ENCODE results near the gene MSX2.

The MSX2 gene

DNA sequence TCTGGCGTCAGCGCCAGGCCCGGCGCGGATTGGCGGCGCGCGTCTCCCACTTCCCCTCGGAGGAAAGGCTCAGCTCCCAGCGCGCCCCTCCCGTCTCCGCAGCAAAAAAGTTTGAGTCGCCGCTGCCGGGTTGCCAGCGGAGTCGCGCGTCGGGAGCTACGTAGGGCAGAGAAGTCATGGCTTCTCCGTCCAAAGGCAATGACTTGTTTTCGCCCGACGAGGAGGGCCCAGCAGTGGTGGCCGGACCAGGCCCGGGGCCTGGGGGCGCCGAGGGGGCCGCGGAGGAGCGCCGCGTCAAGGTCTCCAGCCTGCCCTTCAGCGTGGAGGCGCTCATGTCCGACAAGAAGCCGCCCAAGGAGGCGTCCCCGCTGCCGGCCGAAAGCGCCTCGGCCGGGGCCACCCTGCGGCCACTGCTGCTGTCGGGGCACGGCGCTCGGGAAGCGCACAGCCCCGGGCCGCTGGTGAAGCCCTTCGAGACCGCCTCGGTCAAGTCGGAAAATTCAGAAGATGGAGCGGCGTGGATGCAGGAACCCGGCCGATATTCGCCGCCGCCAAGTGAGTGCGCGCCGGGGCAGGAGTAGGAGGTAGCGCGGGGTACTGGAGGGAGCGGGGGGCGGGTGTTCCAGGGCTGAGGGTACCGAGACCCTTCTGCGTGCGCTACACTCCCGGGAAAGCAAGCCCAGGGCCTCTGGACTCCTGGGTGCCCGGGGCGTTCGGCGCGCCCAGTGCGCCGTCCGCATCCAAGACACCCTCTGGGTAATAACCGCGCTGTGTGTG is at the start of gene MSX2:
Gene MSX2 (plus strand): TSS at position 99 of the 777 bp plus-strand sequence. CDS start 78 bp downstream, at position 177.
- DNase-seq (ENCODE audit: low read depth) = no peak

DNA sequence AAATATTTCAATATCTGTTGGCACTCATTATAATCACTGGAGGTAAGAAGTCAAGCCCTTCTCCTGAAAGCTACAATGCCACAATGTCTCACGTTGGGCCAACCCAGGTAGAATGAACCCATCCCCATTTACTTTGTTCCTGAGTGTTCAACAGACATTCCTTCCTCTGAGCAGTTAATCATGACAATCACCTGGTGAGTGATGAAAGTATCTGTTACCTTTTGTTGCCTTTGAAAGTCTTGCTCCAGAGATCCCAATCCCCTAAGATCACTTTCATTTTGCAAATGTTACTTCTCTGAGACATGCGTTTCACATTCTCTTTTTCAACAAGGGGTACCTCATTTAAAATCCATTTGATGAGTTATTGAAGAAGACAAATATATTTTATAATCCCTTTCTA is 49.3 kb upstream of the MSX2 start:
- no peak for DNase-seq (ENCODE audit: low read depth)

DNA sequence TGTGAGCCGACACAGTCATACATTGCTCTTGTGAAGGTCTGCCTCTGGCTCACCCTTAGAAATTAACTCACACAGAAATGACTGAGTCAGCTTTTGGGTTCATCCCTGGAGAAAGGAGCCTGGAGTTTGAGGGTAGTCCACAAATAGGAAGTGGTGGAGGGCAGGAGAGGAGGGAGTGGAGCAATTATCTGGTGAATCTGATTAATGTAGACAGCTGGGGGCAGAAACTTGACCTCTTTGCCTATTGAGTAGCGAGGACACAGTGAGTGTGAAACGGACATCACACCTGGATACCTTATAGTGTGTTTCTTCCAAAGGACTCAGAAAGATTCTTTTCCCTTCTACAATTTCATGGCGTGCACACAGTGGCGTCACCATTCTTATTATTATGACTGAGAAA is 48.5 kb upstream of the MSX2 start:
- no peak for DNase-seq (ENCODE audit: low read depth)

DNA sequence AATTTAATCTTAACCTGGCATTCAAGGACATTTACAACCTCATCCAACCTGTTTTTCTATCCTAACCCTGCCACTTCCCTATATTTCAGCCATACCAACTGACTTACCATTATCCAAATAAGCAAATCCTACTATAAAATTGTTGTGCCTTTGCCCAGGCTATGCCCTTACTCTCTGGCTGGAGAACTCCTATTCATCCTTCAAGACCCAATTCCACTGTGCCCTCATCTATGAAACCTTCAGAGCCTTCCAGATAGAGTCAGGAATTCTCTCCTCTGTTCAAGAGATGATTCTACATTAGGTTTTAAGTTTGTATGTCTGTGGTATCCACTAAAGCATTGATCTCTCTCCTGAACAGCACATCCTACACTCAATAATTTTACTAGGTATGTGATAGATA is 46.3 kb upstream of the MSX2 start:
- DNase-seq (ENCODE audit: low read depth) = no peak

DNA sequence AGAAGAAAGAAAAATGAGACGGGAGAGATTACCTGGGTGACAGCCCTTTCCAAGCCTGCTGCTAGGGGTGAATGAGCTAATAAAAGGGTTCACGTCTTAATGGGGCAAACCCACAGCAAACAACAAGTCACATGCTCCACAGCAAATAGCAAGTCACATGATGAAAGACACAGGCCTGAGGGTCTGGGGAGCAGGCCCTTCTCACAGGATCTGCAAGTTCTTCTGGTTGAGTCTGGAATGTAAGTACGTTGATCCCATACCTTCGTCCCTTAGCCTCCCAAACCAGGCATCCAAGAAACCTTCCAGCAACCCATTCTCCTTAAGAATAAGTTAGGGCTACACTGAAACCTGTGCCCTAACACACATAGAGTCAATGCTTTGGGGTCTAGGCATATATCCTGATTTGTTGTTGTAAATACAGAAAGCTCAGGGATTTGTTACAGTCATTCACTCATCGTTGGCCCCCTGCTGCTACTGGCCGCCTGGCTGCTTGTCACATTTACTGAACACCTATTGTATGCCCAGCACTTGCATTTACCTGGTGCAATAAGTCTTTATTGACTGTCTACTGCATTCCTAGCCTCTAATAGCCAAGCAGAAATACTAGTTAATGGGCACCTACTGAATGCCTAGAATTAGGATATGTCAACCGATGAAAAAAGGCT is 43.3 kb upstream of the MSX2 start:
- DNase-seq (ENCODE audit: low read depth) = no peak

DNA sequence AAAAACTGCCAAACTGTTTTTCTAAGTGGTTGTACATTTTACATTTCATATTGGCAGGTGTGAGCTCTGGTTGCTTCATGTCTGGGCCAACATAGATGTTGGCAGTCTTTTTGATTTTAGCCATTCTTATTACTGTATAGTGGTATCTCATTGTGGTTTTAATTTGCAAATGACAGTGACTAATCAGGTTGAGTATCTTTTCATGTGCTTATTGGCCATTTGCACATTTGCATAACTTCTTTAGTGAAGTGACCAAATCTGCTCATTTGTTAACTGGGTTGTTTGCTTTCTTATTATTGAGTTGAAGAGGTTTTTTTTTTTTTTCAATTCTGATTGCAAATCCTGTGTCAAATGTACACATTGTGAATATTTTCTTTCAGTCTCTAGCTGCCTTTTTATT is 36.9 kb upstream of the MSX2 start:
- no peak for DNase-seq (ENCODE audit: low read depth)

DNA sequence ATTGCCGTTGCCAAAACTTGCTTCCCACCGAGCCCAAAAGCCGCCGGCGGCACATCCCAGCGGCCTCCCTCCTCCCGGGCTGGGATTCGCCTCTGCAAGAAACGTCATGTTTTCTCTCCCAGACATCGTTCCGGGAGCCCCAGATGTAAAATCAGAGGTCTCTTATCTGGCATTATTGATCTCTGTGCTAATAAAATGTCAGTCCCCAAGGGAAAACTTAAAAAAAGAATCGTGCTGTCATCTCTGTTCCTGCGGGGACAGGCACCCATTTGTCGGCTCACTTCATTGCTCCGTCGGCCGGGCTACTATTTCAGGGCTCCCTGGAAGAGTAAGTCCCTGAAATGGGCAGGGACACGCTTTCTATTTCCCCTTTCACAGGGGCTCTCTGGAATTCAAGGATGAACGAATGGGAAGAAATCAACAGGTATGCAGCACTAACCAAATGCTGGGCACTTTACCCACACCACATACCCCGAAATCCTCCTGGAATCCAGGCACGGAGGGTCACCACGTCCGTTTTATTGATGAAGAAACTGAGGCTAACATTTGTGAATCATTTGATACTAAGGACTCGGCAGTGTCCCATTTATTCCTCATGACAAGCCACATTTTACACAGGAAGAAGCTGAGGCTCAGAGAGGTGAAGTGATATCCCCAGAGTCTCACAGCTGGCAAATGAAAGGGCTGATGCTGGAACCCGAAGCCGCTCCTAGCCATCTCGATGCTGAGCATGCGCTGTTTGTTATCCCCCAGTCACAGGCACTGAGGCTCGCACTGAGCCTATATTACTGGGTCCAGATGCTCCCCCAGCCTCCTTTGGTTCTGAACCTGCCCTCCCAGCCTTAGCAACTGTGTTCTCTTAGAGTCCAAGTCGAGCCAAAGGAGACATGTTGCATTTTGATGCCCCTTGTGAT is 35.7 kb upstream of the MSX2 start:
- no peak for DNase-seq (ENCODE audit: low read depth)

DNA sequence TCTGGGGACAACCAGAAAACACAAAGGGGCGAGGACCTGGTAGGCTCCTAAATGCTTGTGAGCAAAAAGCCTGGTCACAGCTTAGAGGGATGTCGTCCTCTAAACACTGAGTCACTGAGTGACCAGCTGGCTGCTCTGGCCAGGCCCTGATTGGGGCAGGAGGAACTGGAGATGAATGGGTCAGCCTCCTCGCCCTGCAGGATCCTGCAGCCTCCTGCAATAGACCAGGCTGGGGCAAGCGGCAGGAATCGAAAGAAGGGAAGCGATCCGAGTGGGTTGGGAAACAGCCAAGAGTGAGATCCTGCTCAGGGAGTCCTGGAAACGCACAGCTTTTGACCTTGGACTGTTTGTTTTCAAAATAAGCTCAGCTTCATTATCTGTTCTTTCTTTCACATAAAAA is 34.1 kb upstream of the MSX2 start:
- no peak for DNase-seq (ENCODE audit: low read depth)

DNA sequence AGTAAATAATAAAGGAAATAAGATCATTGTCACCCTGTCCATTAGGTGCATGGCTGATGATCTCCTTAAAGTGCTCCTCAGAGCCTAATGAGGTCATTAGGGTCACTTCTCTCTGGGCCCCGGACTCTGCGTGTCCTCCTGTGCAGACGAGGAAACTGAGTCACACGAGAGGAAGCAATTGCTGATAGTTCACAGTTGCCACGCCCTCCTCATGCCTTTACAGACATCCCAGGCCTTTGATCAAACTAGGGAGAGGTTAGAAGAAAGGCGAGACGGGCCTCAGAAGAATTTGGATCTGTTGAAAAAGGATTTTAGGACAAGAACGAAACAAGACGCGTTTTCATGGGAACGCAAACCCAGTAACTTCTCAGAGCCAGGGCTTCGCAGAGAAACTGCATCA is 32.0 kb upstream of the MSX2 start:
- DNase-seq (ENCODE audit: low read depth) = no peak

DNA sequence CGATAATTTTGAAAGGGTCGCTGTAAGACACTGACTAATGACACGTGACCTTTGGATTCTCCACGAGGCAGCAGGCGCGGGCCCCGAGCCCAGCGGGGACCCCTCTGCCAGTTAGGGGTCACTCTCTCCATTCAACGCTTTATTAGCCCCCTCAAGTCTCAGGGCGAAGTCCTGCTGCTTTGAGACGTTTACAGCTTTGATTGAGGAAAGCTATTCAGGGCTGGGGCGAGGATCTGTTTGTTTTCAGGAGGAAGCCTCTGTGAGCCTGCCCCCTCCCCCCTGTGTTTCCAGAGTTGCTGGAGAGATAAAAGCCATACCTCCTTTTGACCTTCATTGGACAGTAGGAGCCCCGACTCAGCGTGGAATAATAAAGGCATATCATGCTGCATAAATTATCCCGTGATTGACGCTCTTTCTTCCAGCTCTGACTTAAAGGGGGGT is 31.4 kb upstream of the MSX2 start:
- DNase-seq (ENCODE audit: low read depth) = no peak

DNA sequence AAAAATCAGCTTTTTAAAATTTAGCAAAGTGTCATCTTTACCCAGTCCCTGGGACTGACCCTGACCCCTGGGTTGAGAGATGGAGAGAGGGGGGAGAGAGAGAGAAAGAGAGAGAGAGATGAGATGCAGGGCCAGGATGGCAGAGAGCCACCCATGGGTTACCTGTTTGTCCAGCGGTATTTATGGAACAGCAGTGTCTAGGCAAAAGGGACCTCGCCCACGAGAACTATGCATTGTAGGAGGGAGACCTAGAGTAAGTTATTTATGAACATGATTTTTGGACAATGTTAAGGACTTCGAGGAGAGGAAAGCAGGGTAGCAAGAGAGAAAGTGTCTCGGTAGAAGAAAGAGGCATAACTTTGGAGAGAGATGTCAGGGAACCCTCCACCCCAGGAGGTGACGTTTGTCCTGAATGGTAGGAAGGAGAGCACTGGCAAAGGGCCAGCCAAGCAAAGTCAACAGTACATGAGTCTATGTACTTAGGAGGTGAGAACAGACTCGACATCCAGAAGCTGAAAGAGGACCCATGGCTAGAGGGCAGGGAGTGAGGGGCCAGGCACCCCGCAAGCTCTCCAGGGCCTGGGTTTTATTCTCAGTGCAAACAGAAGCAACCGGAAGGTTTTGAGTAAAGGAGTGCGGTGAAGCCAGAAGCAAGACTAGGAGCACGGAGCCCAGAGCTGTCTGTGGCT is 30.5 kb upstream of the MSX2 start:
- DNase-seq (ENCODE audit: low read depth) = no peak

DNA sequence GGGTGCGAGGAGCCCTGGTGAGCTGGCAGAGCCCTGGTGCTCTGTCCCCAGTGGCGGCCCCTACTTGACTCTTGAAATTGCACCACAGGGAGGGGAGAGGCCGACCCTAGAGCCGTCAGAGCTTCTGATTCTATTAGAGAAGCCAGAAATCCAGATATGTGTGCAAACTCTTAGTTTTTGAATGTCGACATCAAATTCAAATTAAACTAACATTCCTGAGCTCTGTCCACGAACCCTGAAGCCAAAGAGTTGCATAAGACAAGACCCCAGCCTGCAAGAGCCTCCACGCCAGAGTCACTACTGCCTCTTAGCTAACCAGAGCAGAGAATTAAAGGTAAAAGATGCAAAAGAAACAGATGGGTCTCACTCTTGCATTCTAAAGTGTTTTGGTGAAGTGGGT is 29.8 kb upstream of the MSX2 start:
- no peak for DNase-seq (ENCODE audit: low read depth)

DNA sequence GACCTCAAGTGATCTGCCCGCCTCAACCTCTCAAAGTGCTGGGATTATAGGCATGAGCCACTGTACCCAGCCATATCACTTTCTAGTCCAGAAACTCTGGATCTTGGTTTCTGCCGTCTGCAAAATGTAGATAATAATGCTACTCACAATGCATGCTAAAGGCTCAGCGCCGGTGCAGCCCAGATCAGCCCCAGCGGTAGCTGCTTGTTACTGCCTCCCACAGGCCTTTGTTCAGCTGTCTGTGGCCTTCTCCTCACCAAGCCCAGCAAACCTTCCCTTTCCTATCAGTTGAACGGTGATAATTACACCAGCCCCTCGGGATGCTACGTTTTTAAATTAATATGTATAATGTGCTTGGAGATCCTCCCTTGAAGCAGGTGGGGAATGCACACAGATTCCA is 26.2 kb upstream of the MSX2 start:
- no peak for DNase-seq (ENCODE audit: low read depth)

DNA sequence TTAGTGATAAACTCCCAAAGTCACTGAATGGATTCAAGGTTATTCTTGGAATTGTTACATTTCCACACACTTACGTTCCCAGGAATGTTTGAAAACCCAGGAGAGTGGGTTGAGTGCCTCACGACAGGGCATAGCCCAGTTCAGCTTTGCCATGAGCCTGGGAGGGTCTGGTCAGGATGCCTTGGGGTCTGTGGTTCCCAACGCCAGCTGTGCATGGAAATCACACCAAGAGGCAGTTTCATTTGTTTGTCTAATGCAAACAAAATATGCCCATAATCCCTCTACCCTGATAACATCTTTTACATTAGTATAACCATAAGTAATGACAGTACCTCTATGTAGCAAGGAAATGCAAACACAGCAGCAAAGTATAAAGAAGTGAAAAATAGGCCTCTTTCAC is 25.3 kb upstream of the MSX2 start:
- no peak for DNase-seq (ENCODE audit: low read depth)

DNA sequence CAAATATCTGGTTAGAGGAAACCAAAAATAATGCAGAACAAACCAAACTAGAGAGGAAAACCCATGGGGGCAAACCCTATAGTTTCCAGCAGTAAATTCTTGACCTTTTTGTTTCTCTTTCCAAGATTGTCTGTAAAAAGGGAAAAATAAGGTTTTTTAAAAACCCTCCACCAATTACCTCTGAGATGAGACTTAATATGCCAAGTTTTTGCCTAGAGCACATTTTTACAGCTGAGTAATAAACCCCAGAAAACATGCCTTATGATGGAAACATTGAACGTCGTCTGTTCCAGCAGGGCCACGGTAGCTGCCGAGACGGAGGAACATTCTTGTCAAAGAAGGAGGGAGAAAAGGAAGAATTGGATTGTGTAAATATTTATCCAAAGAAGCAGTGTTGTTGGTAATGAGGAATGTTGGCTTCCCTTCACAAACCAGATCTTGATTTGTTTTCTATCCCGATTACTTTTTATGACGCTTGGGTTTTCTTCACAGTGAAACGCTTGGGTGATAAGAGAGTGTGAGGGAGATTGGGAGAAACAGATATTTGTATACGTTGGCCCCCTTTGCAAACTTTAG is 17.3 kb upstream of the MSX2 start:
- DNase-seq (ENCODE audit: low read depth) = no peak

DNA sequence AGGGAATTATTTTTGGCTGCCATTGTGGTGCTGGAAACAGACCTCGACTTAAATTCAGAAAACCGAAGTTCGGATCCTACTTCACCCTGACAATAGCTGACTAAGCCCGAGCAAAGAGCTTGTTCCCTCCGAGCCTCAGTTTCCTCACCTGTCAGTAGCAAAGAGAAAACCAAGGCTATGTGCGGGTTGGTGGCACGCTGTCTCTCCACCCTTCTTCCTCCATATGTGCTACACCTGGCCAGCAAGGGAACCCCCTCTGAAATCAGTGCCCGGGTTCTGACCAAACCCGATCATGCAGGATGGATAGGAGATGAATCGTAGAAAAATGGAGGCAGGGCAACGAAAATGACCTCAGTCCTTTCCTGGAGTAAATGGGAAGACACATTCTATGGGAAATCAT is 16.7 kb upstream of the MSX2 start:
- no peak for DNase-seq (ENCODE audit: low read depth)

DNA sequence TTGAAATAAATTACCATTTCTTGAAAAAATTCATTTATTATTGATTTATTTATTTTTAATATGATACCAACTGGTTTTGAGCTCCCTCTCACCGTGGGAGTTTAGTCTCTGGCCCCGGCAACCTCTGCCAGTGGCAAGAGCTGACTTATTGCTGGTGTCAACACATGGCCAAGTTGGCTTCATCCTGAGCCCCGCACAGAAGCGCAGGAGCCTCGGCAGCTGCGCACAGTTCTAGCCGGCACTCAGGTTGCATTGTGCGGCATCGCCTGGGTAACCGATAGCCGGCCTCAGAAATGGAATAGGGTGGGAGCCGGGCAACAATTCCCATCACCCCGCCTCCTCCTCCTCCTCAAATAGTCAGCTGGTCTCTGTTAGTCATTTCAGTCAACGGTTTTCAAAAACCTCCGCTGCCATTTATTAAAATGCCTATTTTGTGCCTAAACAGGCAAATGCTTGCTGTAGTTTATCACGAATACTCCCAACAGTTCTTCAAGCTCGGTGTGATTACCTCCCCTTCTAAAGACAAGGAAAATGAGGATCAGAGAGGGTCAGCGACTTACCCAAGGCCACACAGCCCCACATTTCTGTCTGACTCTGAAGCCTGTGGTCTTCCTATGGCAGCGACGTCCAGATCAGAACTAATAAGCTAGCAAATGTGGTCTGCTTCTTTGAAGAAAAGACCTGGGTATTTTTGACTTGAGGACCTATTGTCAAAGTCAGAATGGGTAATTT is 15.7 kb upstream of the MSX2 start:
- DNase-seq (ENCODE audit: low read depth) = no peak

DNA sequence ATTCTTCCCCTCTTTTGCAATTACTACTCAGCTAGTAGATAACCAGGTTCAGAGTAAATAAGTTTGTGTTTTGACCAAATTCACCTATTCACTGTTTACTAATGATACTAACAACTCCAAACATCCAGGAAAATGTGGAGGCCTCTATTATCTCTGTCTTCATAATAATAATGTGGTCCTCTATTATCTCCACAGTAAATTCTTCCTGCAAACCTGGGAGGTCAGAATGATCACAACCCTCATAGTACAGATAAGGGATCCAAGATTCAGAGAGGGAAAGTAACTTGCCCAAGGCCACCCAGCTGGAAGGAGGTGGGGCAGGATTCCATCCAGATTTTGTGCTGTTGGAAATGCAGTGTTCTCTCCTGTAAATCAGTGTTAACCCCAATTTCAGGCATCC is 9.6 kb upstream of the MSX2 start:
- no peak for DNase-seq (ENCODE audit: low read depth)

DNA sequence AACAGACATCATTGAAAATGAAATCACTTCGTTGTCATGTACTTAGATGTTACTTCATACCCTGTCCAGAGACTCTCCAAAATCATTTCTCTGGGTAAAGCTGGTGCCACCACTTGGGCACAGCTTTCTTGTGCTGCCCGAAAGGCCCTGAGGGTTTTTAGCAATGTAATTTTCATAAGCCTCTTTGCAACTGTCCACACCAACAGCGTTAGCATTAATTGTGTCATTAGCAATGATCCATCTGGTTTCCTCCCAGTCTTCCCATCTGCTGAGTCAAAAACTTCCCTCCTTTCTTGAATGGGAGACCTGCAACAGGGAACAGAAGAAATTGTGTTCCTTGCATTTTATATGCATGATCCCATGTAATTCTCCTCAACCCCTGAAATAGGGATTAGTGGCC is 8.6 kb upstream of the MSX2 start:
- no peak for DNase-seq (ENCODE audit: low read depth)

DNA sequence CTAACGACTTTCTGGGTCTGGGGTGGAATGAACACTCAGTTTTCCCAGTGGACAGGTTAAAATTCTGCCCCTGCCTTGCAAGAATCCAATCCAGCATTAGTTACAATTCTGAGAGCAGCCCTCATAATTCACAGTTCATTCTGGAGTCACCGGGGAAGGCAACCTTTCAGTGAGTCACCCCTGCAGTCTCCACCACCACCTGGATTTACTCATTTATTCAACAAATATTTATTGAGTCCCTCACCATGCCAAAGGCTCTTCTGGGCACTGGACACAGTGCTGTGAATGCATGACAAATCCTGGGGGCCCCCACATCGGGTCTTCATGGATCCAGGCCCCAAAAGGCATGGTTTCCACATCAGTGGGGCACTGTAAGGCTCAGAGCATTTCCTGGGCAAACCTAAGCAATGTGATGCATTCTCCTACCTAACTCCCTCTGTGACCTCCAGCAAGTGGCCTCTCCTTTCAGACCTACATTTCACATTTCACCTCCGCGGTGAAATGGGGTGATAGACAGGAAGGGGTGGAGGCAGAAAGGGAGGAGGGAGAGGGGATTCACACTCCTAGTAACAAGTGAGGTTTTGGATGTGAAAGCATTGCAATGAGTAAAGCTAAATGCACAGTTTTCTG is 6.4 kb upstream of the MSX2 start:
- DNase-seq (ENCODE audit: low read depth) = no peak

Data from stimulated activated CD8-positive, alpha-beta memory T cell treated with anti-CD3 and anti-CD28 coated beads, Interleukin-12 subunit alpha, Interleukin-12 subunit beta, amount 100 ng/mL, for 1 hour (primary cell).